Ishikawa (cell line): ENCODE data around the gene CLCNKB.

Experiments
- CEBPB ChIP-seq: IDR thresholded peaks from 2 replicates; pipeline ENCODE4 v1.6.1; 2012
- CREB1 ChIP-seq: IDR thresholded peaks from 2 replicates; pipeline ENCODE4 v1.6.1; 2012; ENCODE audit warnings: low read depth
- EP300 ChIP-seq: IDR thresholded peaks from 2 replicates; pipeline ENCODE4 v1.6.1; 2012; ENCODE audit warnings: borderline replicate concordance
- RAD21 ChIP-seq: IDR thresholded peaks from 2 replicates; pipeline ENCODE4 v1.6.1; 2012; ENCODE audit warnings: low read depth
- TF ChIP-seq, protein P1 (sequence below): IDR thresholded peaks from 2 replicates; pipeline ENCODE4 v1.6.1; 2012
- TF ChIP-seq, protein P2 (sequence below): IDR thresholded peaks from 2 replicates; pipeline ENCODE4 v1.6.1; 2012
- TF ChIP-seq, protein P3 (sequence below): IDR thresholded peaks from 2 replicates; pipeline ENCODE4 v1.6.1; 2012; ENCODE audit warnings: low read depth, mild to moderate bottlenecking

DNA sequence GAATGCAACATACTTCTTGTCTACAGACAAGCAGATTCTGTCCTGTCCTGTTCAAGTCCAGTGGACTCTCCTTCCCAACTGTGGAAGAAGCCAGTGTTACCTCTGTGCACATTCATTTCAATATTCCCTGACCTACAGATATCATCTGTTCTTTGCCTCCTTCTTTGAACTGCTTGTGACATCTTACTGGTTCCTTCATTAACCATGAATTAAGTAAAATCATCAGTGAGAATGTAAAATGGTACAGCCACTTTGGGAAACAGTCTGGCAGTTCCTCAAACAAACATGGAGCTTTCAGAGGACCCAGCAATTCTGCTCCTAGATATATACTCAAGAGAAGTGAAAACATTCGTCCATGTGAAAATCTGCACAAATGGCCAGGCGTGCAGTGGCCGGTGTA lies 32.7 kb upstream of the CLCNKB start:
- TF ChIP-seq EP300 (no peak), CEBPB (no peak), RAD21 (no peak), CREB1 (no peak)
- TF ChIP-seq, protein P1, sequence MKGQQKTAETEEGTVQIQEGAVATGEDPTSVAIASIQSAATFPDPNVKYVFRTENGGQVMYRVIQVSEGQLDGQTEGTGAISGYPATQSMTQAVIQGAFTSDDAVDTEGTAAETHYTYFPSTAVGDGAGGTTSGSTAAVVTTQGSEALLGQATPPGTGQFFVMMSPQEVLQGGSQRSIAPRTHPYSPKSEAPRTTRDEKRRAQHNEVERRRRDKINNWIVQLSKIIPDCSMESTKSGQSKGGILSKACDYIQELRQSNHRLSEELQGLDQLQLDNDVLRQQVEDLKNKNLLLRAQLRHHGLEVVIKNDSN = no peak
- TF ChIP-seq, protein P2, sequence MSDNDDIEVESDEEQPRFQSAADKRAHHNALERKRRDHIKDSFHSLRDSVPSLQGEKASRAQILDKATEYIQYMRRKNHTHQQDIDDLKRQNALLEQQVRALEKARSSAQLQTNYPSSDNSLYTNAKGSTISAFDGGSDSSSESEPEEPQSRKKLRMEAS = no peak
- TF ChIP-seq, protein P3, sequence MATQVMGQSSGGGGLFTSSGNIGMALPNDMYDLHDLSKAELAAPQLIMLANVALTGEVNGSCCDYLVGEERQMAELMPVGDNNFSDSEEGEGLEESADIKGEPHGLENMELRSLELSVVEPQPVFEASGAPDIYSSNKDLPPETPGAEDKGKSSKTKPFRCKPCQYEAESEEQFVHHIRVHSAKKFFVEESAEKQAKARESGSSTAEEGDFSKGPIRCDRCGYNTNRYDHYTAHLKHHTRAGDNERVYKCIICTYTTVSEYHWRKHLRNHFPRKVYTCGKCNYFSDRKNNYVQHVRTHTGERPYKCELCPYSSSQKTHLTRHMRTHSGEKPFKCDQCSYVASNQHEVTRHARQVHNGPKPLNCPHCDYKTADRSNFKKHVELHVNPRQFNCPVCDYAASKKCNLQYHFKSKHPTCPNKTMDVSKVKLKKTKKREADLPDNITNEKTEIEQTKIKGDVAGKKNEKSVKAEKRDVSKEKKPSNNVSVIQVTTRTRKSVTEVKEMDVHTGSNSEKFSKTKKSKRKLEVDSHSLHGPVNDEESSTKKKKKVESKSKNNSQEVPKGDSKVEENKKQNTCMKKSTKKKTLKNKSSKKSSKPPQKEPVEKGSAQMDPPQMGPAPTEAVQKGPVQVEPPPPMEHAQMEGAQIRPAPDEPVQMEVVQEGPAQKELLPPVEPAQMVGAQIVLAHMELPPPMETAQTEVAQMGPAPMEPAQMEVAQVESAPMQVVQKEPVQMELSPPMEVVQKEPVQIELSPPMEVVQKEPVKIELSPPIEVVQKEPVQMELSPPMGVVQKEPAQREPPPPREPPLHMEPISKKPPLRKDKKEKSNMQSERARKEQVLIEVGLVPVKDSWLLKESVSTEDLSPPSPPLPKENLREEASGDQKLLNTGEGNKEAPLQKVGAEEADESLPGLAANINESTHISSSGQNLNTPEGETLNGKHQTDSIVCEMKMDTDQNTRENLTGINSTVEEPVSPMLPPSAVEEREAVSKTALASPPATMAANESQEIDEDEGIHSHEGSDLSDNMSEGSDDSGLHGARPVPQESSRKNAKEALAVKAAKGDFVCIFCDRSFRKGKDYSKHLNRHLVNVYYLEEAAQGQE = no peak
